Lung (tissue), 12 donors: ENCODE results near the gene CACNA1C. TPM values are rescaled to one million over a fixed set of nuclear protein-coding genes. Genes with fewer than 3 reads are reported as not detected.

Source experiments
- ATAC-seq: fragments of 200-7000 bp; cut with Tn5 transposase; one replicate; pipeline ENCODE4 v1.9.1; 2020; ENCODE audit warnings: moderate number of reproducible peaks; ENCODE audit not compliant: insufficient read depth, low FRiP score
- DNase-seq, 3 donors: peaks; one replicate each; pipeline ENCODE4 v3.0.0-alpha.2; 2013 to 2017
- H3K27ac ChIP-seq, 2 donors: one replicate each; pipeline ENCODE4 v1.5.1; 2013; ENCODE audit warnings: mild to moderate bottlenecking in 2 of 2, moderate library complexity in 2 of 2, control low read depth in 1 of 2, inconsistent platforms in 1 of 2, low read depth in 1 of 2, low read length in 1 of 2
- H3K27me3 ChIP-seq, 3 donors: one replicate each; pipeline ENCODE4 v1.5.1; 2013; ENCODE audit warnings: low read length in 2 of 3; ENCODE audit not compliant: control insufficient read depth in 3 of 3, insufficient read depth in 3 of 3
- H3K36me3 ChIP-seq, 4 donors: one replicate each; pipeline ENCODE4 v1.5.1; 2013; ENCODE audit warnings: low read length in 4 of 4, mild to moderate bottlenecking in 1 of 4, moderate library complexity in 1 of 4; ENCODE audit not compliant: control insufficient read depth in 4 of 4, insufficient read depth in 4 of 4
- H3K4me1 ChIP-seq, 5 donors: one replicate each; pipeline ENCODE4 v1.5.1; 2013; ENCODE audit warnings: low read length in 5 of 5, mild to moderate bottlenecking in 2 of 5, moderate library complexity in 1 of 5; ENCODE audit not compliant: control insufficient read depth in 5 of 5, insufficient read depth in 5 of 5
- H3K4me3 ChIP-seq: one replicate; pipeline ENCODE4 v1.5.1; 2013; ENCODE audit warnings: mild to moderate bottlenecking, control low read depth, moderate library complexity
- H3K9ac ChIP-seq, 2 donors: one replicate each; pipeline ENCODE4 v1.5.1; 2013; ENCODE audit warnings: low read length in 2 of 2, control low read depth in 1 of 2; ENCODE audit not compliant: insufficient read depth in 1 of 2
- H3K9me3 ChIP-seq, 4 donors: one replicate each; pipeline ENCODE4 v1.5.1; 2013; ENCODE audit warnings: low read length in 3 of 4, mild to moderate bottlenecking in 1 of 4, moderate library complexity in 1 of 4; ENCODE audit not compliant: control insufficient read depth in 4 of 4, insufficient read depth in 3 of 4
- WGBS, 2 donors: extraction: QIAGEN DNeasy Blood & Tissue Kit; methylation state at CpG; one replicate each; pipeline ENCODE4 v1.1.7; 2013; 5-methylcytosine and 5-hydroxymethylcytosine counted together
- polyA plus RNA-seq, 2 donors: library from polyadenylated mRNA; stranded (reverse); fragments of 200-250 nt; gene quantifications; one replicate each; pipeline ENCODE4 v1.2.1, GENCODE V29; 2013
- total RNA-seq, 2 donors: library from RNA; depleted of rRNA in 1 of 2; stranded (reverse); fragments of >200 nt in 1 of 2; gene quantifications; one replicate each; pipeline ENCODE4 v1.2.1, GENCODE V29; 2014 to 2021
- TF ChIP-seq, protein P1 (sequence below): IDR thresholded peaks from 2 replicates; pipeline ENCODE4 v1.5.1; 2012; ENCODE audit warnings: mild to moderate bottlenecking; ENCODE audit errors: control extremely low read depth, extremely low read depth
- donor health status: control.
- donor health status: control.
- donor health status: Bipolar disorder and iron deficiency.
- donor health status: healthy.
- donor health status: DM: yes; HTN: yes; CAD: no.

Gene CACNA1C
- total and polyA plus RNA-seq, 4 donors, result 3.2 to 17.5 (median 7.5) TPM

DNA sequence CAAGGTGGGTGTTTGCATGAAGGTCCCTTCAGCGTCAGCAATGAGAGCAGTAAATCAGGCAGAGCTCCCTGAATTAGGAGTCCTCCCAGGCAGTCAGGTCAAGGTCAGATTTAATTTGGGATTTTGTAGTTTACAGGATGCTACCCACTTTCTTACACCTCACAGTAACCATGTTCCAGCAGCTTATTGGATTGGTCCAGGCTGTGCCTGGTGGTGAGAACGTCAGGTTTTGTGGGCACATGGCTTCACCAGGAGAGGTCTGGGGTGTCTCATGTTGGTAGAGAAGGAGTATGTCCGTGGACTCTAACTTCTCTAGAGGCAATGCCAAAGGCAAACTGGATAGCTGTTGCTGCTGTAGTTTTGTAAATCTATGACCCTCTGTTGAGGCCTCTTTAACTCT lies 158.3 kb downstream of the CACNA1C start:
- DNase-seq (no peak), ATAC-seq (no peak)
- WGBS, 2 donors, result 86 to 97% methylated on average over 3 of the region's 3 CpGs
- Histone ChIP-seq H3K27me3 (no peaks in the 10 kb centered on the region), H3K9me3 (no peaks in the 10 kb centered on the region), H3K9ac (no peak overlapping the region), H3K4me3 (no peak overlapping the region), H3K4me1 (peaks cover 0 to 16% (median 3%) of the 10 kb centered on the region in 5 donors), H3K27ac (no peak overlapping the region), H3K36me3 (no peaks in the 10 kb centered on the region)
- TF ChIP-seq, protein P1, sequence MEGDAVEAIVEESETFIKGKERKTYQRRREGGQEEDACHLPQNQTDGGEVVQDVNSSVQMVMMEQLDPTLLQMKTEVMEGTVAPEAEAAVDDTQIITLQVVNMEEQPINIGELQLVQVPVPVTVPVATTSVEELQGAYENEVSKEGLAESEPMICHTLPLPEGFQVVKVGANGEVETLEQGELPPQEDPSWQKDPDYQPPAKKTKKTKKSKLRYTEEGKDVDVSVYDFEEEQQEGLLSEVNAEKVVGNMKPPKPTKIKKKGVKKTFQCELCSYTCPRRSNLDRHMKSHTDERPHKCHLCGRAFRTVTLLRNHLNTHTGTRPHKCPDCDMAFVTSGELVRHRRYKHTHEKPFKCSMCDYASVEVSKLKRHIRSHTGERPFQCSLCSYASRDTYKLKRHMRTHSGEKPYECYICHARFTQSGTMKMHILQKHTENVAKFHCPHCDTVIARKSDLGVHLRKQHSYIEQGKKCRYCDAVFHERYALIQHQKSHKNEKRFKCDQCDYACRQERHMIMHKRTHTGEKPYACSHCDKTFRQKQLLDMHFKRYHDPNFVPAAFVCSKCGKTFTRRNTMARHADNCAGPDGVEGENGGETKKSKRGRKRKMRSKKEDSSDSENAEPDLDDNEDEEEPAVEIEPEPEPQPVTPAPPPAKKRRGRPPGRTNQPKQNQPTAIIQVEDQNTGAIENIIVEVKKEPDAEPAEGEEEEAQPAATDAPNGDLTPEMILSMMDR, result no peak

GRCh38 chr12:2212537-2212936 lies 159.8 kb downstream of the CACNA1C start:
- Histone ChIP-seq H3K4me1 (peaks cover 0 to 16% (median 3%) of the 10 kb centered on the region in 5 donors), H3K9me3 (no peaks in the 10 kb centered on the region), H3K27me3 (no peaks in the 10 kb centered on the region), H3K4me3 (no peak overlapping the region), H3K27ac (peak overlapping the region in 1 of 2 donors; percentile 77), H3K9ac (no peak overlapping the region), H3K36me3 (no peaks in the 10 kb centered on the region)
- TF ChIP-seq, protein P1, result no peak
- DNase-seq (no peak), ATAC-seq (no peak)
- WGBS, 2 donors, result 61 to 87% methylated on average over 1 of the region's 1 CpG

DNA sequence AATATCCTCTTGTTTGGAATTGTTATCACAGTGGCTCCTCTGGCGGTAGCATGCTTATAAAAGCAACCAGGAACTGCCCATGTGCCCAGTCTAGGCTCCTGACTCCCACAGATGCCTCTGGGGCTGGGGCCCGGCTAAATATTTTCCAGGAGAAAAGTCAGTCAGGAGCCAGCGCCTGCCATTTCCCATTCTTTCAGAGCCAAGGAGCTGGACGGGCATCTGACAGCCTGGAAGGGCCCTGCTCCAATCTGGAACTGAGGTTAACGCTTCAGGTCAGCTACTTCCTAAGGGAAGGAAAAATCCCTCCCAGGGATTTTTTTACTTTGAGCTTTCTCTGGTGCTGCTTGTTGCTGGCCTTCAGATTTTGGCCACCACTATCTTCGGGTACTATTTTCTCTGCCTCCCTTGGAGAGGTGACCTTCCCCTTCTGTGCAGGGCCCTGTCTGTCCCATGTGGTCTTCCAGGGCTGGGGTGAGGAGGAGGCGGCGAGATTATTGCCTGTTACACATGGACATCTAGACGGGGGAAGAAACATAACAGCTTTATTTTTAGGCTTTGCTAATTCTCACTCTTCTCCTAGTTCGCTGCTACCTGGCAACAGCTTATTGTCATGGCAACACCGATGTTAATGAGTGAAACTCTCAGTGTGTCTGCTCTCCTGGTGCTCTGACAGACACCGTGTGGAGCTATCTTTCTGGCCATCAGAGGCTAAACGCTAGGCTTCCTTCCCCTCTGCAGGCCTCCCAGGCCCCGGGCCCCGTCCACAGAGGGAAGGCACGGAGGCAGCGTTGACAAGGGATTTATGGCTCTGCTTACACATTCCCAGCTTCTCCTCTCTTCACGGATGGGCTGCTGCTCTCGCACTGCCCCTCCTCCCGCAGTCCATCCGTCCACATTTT lies 160.4 kb downstream of the CACNA1C start:
- DNase-seq (peak; percentile 50 to 67 (median 61)), ATAC-seq (no peak)
- Histone ChIP-seq H3K4me1 (peaks cover 0 to 21% (median 3%) of the 10 kb centered on the region in 5 donors), H3K27ac (peak overlapping the region in 1 of 2 donors; percentile 77), H3K9me3 (no peaks in the 10 kb centered on the region), H3K4me3 (no peak overlapping the region), H3K9ac (no peak overlapping the region), H3K27me3 (no peaks in the 10 kb centered on the region), H3K36me3 (no peaks in the 10 kb centered on the region)
- WGBS, 2 donors, result 42 to 50% methylated on average over 21 of the region's 21 CpGs
- TF ChIP-seq, protein P1, result no peak
